ENCODE measurements around the gene IPO13.

DNA sequence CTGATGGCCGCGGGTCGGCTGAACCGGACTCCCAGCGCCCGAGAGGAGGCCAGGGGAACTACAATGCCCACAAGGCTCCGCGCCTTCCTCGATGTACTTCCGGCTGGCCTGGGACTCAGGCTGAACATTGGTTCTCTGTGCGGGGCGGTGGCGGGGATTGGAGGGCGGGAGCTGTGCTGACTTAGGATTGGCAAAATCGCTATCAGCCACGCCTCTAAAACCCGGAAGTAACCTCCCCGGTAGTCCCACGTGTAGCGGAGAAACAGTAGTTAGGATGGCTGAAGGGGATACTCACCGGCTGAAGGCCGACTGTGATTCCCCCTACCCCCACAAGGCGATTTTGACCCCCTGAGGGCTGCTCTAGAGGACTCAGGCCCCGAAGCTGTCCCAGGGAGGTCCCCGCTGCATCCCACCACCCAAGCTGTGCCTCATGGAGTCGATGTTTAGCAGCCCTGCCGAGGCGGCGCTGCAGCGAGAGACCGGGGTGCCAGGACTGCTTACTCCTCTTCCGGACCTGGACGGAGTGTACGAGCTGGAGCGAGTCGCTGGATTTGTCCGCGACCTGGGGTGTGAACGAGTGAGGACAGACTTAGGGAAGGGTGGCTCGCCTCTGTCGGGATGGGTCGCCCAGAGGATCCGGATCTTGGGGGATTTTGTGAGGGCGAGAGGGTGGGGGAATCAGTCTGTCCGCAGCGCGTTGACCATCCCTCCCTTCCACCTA is 23.2 kb downstream of the IPO13 start, which contains the start of gene DPH2:
- no peak for TF ChIP-seq EZH2 (IDR thresholded peaks at IDR 0.05; ENCODE audit: low read depth)
- TF ChIP-seq, protein P1, sequence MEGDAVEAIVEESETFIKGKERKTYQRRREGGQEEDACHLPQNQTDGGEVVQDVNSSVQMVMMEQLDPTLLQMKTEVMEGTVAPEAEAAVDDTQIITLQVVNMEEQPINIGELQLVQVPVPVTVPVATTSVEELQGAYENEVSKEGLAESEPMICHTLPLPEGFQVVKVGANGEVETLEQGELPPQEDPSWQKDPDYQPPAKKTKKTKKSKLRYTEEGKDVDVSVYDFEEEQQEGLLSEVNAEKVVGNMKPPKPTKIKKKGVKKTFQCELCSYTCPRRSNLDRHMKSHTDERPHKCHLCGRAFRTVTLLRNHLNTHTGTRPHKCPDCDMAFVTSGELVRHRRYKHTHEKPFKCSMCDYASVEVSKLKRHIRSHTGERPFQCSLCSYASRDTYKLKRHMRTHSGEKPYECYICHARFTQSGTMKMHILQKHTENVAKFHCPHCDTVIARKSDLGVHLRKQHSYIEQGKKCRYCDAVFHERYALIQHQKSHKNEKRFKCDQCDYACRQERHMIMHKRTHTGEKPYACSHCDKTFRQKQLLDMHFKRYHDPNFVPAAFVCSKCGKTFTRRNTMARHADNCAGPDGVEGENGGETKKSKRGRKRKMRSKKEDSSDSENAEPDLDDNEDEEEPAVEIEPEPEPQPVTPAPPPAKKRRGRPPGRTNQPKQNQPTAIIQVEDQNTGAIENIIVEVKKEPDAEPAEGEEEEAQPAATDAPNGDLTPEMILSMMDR (conservative IDR thresholded peaks at IDR 0.05) = no peak
